GM19238 (cell line): ENCODE results near the gene LRRC27.

Experiments used
- DNase-seq: peaks from one replicate; pipeline ENCODE4 v3.0.0; 2011; ENCODE audit warnings: low spot score; ENCODE audit not compliant: insufficient read length

LRRC27 gene

DNA sequence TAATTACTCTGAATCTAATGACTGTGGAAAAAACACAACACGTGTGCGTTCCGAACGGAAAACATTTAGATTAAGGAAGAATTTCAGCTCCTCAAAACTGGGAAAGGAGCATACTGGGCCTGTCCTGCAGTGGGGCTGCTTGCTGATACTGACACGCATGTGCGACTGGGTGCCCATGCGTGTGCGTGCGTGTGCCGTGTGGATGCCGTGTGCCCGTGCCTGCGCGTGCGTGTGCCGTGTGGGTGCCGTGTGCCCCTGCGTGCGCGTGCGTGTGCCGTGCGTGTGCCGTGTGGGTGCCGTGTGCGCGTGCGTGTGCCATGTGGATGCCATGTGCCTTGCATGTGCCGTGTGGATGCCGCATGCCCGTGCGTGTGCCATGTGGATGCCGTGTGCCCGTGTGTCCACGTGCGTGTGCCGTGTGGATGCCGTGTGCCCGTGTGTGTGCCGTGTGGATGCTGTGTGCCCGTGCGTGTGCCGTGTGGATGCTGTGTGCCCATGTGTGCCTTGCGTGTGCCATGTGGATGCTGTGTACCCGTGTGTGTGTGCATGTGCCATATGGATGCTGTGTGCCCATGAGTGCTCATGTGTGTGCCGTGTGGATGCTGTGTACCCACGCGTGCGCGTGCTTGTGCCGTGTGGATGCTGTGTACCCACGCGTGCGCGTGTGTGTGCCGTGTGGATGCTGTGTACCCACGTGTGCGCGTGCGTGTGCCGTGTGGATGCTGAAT, 93.2 kb downstream of the LRRC27 start:
- no peak for DNase-seq

DNA sequence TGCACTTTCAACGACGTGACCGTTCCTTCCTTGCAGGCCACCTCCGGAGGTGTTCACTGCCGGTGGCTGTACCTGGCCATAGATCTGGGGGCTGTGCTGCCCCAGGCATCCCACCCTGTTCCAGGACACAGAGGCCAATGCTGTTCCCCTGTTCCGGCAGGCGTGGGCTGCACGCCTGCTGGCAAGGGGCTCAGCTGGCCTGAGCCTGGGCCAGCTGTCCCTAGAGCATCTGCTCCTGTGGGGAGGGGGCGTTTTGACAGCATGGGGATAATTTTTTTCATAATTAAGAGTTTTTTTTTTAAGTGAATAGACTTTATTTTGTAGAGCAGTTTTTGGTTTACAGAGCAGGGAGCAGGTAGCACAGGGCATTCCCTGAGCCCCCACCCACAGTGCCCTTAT, 93.8 kb downstream of the LRRC27 start:
- DNase-seq, result no peak

DNA sequence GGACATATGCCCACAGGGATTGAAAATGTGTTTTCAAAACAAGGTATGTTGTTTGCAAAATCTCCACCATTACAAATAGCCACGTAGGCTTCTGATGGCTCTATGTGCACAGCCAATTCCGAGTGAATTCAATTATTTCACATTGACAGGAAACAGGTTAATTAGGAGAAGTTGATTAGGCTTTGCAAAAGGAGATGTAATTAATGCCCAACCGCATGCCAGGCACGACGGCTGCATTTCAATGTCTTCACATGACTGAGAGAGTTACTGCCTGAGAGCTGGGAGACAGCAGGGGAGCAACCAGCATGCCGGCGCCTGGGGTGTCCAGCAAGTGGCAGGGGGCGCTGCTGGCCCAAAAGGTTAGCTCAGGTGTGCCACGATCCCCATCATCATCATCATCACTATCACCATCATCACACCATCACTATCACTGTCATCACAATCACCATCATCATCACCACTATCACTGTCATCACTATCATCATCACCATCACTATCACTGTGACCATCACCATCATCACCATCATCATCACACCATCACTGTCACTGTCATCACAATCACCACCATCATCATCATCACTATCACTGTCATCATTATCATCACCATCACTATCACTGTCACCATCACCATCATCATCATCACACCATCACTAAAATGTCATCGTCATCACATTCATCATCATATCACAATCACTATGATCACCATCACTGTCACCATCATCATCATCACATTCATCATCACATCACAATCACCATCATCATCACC, 95.2 kb downstream of the LRRC27 start:
- no peak for DNase-seq

DNA sequence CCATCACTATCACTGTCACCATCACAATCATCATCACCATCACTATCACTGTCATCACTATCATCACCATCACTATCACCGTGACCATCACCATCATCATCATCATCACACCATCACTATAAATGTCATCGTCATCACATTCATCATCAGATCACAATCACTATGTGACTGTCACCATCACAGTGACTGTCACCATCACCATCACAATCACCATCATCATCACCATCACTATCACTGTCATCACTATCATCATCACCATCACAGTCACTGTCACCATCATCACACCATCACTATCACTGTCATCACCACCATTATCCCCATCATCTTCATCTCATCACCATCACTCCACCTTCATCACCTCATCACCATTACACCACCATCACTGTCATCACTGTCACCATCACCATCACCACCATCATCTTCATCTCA, 96.0 kb downstream of the LRRC27 start:
- no peak for DNase-seq

DNA sequence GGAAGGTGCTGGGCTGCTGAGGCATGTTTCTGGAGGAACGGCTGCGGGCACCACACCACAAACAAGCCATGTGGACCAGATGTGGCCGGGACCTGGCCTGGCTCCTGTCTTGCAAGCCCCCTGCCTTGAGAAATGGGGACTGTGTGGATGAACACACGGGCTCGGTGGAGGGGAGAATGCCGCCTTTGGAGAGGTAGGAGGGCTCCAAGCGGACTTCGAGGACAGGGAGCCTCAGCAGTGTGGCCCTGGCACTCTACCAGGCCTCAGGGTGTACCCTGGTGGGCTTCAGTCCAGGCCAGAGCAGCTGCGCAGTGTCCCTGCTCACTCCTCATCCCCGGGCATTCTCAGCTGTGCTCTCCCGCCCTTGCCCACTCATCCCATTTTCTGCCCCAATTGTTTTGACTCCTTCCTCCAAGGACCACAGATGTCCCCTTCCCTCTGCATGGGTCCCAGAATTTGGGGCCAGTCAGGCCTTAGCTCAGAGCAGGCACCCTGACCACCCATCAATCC, 96.5 kb downstream of the LRRC27 start:
- DNase-seq, result no peak
